ENCODE results near the gene CCDC97.
A peak's percentile ranks its signal among the peaks of the same experiment; 100 is the strongest.

The CCDC97 gene

DNA sequence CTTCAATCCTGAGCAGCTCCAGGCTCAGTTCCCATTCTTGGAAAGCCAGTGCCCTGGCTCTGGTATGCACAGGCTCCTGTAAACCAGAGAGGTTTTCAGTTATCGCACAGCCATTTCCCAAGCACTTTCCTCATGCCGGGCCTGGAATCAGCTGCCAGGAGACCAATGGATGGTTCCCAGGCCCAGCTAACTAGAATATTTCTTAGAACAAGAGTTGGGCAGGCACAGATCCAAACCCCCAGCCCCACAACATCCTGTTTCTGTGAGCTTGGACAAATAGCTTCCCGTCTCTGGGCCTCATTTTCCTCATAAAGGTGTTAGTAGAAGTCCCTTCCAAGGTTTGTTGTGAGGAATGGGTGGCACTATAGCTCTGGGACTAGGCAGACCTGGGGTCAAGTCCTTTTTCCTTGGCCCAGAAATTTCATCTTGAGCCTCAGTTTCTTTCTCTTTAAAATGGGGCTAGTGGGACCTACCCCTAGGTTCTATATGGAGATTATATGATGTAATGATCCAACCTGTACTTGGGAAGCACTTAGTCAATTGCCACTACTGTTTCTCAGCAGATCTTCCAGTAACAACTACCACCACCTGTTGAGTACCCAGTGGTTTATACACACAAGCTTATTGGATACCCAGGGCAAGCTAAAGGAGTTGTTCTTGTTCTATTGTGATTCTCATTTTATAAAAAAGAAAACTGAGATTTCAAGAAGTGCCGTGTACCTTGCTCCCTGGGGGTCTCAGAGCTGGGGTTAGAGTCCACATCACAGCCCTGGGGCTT lies 5.1 kb upstream of the CCDC97 start:
- H3K27ac Mint-ChIP-seq, result peak overlapping the region; percentile 80
- no peaks in the 10 kb centered on the region for H3K9me3 Mint-ChIP-seq
- ATAC-seq (replicated peaks) (no peak), DNase-seq (no peak)
- no peaks in the 10 kb centered on the region for H3K27me3 Mint-ChIP-seq
- H3K4me1 Mint-ChIP-seq, result peaks cover 40 to 69% of the 10 kb centered on the region in 2 donors
- H3K36me3 Mint-ChIP-seq, result peaks cover 44 to 59% of the 10 kb centered on the region in 2 donors
- no peak overlapping the region for H3K4me3 Mint-ChIP-seq

DNA sequence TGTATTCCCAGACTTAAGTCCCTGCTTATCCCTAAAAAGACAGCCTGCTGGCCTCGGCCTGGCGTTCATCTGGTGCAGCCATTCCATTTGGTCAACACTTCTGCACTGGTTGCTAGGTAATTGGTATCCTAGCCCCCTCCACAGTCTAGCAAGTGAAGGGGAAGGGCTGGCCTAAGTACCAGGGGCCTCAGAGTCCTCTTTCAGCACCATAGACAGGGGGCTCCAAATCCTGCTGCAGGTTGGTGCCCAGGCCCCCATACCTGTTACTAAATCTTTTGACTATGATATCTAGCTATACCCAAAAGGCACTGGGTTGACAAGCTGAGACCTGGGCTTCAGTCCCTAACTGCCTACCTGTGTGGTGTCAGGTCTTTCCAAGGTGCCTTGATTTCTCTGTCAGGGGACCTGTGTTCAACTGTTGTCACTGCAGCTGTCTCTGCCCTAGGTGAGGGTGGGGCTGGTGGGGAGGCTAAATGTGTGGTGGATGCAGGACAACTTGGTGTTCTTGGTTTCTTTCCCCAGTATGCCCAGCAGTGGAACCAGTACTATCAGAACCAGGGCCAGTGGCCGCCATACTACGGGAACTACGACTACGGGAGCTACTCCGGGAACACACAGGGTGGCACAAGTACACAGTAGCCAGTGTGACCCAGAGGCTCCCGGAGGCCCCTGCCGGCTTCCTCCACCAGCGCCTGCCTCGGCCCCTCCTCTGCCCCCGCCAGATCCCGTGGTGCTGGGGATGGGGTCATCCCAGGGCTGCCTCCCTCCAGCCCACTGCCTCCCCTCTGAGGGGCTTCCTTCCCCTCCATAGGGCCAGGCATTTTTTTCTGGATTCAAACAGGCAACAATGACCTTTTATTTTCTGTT lies 3.8 kb upstream of the CCDC97 start:
- Mint-ChIP-seq H3K4me1 (peaks cover 41 to 63% of the 10 kb centered on the region in 2 donors), H3K9me3 (no peaks in the 10 kb centered on the region), H3K27ac (peak overlapping the region; percentile 86), H3K4me3 (no peak overlapping the region), H3K36me3 (peaks cover 36 to 59% of the 10 kb centered on the region in 2 donors), H3K27me3 (no peaks in the 10 kb centered on the region)
- ATAC-seq (replicated peaks) (no peak), DNase-seq (no peak)

DNA sequence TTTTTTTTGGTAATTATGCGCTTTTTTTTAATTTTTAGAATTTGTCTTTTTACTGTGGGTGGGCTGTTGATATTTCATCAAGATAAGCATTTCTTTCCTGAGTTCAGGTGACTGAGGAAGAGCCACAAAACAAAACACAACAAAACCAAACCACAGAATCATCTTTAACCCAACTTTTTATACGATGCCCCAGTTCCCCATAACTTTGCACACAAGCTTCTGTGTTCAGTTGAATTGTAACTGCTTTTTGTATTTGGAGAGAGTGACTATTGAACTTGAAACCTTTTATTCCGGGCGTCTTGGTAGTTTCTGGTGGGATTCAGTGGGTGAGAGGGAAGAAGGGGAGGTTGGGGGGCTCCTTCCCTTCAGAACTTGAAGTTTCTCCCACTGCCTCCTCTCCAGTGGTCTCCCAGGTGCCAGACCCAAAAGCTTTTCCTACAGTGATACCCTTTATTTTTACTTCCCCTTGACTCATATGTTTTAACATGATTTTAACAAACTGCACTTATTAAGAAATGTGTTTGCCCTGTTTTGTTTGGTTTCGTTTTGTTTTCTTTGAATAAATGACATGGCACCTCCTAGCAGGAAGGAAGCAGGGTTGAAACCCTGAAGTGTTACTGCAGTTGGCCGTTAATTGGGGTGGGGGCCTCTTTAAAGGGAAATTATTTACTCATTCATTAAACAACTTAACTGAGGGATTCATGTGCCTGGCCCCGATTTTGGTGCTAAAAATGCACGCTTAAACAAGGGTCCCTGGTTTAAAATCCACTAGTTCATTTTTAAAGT lies 2.7 kb upstream of the CCDC97 start:
- no peaks in the 10 kb centered on the region for H3K9me3 Mint-ChIP-seq
- no peak for ATAC-seq (replicated peaks)
- H3K27me3 Mint-ChIP-seq, result no peaks in the 10 kb centered on the region
- H3K36me3 Mint-ChIP-seq, result peaks cover 32 to 57% of the 10 kb centered on the region in 2 donors
- H3K27ac Mint-ChIP-seq, result peak overlapping the region; percentile 99
- no peak for DNase-seq
- peaks cover 37 to 64% of the 10 kb centered on the region in 2 donors for H3K4me1 Mint-ChIP-seq
- peak overlapping the region in 1 of 2 donors; percentile 26 for H3K4me3 Mint-ChIP-seq

DNA sequence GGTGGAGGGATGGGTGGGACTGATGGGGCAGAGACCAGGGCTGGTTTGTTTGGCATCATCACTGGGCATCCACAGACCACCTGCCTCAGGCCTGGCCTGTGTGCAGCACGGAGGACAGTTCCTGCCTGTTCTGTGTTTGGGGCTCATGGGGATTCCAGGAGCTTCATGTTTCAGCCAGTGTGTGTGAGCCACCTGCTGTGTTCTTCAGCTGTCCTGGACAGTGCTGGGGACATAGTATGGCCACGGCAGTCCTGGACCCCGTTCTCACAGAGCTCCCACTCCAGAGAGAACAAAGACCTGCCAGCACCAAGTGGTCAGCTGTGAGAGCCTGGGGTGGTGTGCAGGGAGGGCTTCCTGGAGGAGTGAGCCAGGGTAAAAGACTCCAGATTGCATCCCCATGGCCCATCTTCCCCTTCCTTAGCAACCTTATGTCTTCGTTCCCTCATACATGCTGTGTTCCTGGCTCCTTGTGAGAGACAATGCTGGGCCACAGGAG lies 2.0 kb upstream of the CCDC97 start:
- no peaks in the 10 kb centered on the region for H3K27me3 Mint-ChIP-seq
- H3K9me3 Mint-ChIP-seq, result no peaks in the 10 kb centered on the region
- peaks cover 31 to 60% of the 10 kb centered on the region in 2 donors for H3K36me3 Mint-ChIP-seq
- DNase-seq, result no peak
- peak overlapping the region; percentile 99 for H3K27ac Mint-ChIP-seq
- H3K4me1 Mint-ChIP-seq, result peaks cover 33 to 64% of the 10 kb centered on the region in 2 donors
- peak in 1 of 2 donors; percentile 9 for ATAC-seq (replicated peaks)
- peak overlapping the region; percentile 94 to 99 for H3K4me3 Mint-ChIP-seq

DNA sequence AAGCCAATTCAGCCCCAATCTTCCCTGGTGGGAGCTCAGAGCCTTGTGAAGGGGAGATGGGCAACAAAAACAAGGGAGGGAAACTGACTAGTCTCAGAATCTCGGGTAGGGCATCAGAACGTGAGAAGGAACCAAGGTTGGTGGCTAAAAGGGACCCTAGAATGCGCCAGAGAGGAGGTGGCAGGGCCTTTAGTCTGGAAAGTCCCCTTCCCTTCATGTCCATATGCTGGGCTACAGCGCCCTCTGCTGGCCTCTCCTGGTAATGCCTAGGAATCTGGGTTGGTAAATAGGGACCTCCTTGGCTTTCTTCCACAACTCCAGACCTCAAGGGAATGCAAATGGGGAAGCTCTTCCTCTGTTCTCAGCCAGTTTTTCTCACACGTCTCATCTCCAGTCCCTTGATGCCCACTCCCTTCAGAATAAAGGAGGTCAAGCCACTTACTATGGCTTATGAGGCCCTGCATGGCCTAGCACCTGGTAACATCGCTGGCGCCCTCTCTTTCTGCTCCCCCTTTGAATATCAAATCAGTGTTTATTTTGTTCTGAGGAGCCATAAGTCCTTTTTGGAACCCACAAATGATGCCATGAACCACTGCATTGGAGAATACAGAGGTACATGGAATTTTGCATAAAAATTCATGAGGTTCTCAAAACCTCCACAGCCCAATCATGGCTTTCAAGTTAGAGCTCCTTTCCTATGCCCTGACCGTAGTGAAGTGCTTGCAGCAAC lies 1.4 kb upstream of the CCDC97 start:
- H3K27me3 Mint-ChIP-seq, result no peaks in the 10 kb centered on the region
- no peaks in the 10 kb centered on the region for H3K9me3 Mint-ChIP-seq
- H3K4me1 Mint-ChIP-seq, result peaks cover 38 to 67% of the 10 kb centered on the region in 2 donors
- H3K27ac Mint-ChIP-seq, result peak overlapping the region; percentile 99
- H3K4me3 Mint-ChIP-seq, result peak overlapping the region; percentile 94 to 99
- DNase-seq (peak; percentile 79), ATAC-seq (replicated peaks) (peak; percentile 54 to 58)
- H3K36me3 Mint-ChIP-seq, result peaks cover 33 to 62% of the 10 kb centered on the region in 2 donors

DNA sequence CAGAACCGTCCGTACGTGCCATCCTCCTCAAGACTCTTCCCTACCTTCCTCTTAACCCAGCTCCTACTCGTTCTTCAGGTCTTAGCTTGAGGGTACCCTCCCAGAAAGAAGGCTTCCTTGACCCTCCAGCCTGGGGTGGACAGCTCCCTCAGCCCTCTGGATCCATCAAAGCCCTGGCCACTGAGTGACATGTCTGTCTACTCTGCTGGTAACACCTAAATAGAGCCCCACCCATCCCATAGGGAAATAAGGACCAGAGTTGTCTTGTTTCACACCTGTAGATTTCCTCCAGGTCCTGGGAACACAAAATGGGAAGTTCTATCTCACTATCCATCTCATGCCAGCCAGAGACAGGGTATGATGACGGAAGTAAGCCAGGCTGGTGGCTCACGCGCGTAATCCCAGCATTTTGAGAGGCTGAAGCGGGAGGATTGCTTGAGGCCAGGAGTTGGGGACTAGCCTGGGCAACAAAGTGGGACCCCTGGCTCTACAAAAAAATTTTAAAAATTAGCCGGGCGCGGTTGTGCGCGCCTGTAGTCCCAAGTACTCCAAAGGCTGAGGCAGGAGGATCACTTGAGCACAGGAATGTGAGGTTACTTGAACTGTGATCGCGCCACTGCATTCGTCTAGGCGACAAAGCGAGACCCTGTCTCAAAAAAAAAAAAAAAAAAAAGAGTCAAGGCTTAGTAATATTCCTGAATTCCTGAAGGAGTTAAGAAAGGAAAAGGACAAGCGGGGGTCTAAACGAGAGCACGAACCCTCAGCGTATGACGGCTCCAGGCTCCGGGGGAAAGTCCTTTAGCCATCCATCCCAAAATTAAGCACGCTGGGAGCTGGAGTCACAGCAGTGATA lies 566 bp upstream of the CCDC97 start:
- H3K4me3 Mint-ChIP-seq, result peak overlapping the region; percentile 94 to 99
- H3K27me3 Mint-ChIP-seq, result no peaks in the 10 kb centered on the region
- ATAC-seq (replicated peaks) (peak; percentile 10 to 24), DNase-seq (no peak)
- H3K9me3 Mint-ChIP-seq, result no peaks in the 10 kb centered on the region
- H3K36me3 Mint-ChIP-seq, result peaks cover 27 to 59% of the 10 kb centered on the region in 2 donors
- H3K27ac Mint-ChIP-seq, result peak overlapping the region; percentile 99
- peaks cover 36 to 61% of the 10 kb centered on the region in 2 donors for H3K4me1 Mint-ChIP-seq

DNA sequence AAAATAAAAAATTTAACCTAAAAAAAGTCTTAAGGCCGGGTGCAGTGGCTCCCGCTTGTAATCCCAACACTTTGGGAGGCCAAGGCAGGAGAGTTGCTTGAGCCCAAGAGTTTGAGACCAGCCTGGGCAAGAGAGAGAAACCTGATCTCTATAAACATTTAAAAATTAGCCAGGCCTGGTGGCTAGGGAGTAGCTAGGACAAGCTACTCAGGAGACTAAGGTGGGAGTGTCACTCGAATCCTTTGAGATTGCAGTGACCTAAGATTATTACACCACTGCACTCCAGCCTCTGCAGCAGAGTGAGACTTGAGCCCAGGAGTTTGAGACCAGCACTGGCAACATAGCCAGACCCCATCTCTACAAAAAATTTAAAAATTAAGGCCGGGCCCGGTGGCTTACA lies 1.1 kb downstream of the CCDC97 start:
- H3K36me3 Mint-ChIP-seq, result peaks cover 22 to 50% of the 10 kb centered on the region in 2 donors
- H3K27ac Mint-ChIP-seq, result no peak overlapping the region
- peak overlapping the region; percentile 94 to 99 for H3K4me3 Mint-ChIP-seq
- ATAC-seq (replicated peaks), result no peak
- peaks cover 36 to 61% of the 10 kb centered on the region in 2 donors for H3K4me1 Mint-ChIP-seq
- H3K9me3 Mint-ChIP-seq, result no peaks in the 10 kb centered on the region
- no peaks in the 10 kb centered on the region for H3K27me3 Mint-ChIP-seq
- DNase-seq, result no peak

DNA sequence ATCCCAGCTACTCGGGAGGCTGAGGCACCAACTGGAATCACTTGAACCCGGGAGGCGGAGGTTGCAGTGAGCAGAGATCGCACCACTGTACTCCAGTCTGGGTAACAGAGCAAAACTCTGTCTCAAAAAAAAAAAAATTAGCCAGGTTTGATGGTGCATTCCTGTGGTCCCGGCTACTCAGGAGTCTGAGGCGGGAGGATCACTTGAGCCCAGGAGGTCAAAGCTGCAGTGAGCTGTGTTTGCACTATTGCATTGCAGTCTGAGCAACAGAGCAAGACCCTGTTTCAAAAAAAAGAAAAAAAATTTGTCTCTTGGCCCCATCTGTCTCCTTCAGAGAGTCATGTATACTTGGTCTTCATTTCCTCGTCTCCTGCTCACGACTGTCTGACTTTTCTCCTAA lies 1.6 kb downstream of the CCDC97 start:
- peaks cover 26 to 54% of the 10 kb centered on the region in 2 donors for H3K36me3 Mint-ChIP-seq

DNA sequence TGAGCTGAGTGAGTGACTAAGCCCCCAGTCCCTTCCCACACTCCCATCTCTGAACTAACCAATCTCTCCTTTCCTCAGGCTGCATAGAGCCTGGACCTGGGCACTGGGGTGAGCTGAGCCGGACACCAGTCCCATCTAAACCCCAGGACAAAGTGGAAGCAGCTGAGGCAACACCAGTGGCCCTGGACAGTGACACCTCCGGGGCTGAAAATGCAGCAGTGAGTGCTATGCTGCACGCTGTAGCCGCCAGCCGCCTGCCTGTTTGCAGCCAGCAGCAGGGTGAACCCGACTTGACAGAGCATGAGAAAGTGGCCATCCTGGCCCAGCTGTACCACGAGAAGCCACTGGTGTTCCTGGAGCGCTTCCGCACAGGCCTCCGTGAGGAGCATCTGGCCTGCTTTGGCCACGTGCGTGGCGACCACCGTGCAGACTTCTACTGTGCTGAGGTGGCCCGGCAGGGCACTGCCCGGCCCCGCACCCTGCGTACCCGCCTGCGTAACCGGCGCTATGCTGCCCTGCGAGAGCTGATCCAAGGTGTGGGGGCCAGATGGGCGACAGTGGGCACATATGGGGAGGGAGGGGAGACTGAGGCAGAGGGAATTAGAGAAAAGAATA lies 6.4 kb downstream of the CCDC97 start:
- peaks cover 23 to 47% of the 10 kb centered on the region in 2 donors for H3K4me1 Mint-ChIP-seq
- peaks cover 52 to 71% of the 10 kb centered on the region in 2 donors for H3K36me3 Mint-ChIP-seq
- no peak overlapping the region for H3K4me3 Mint-ChIP-seq
- DNase-seq, result no peak
- H3K27ac Mint-ChIP-seq, result no peak overlapping the region
- no peak for ATAC-seq (replicated peaks)
- no peaks in the 10 kb centered on the region for H3K27me3 Mint-ChIP-seq
- H3K9me3 Mint-ChIP-seq, result no peaks in the 10 kb centered on the region

More for the DNA sequence above, 1.6 kb downstream of the CCDC97 start:
- DNase-seq (no peak), ATAC-seq (replicated peaks) (no peak)
- H3K4me1 Mint-ChIP-seq, result peaks cover 36 to 61% of the 10 kb centered on the region in 2 donors
- peak overlapping the region; percentile 48 for H3K27ac Mint-ChIP-seq
- H3K4me3 Mint-ChIP-seq, result peak overlapping the region; percentile 94 to 99
- no peaks in the 10 kb centered on the region for H3K9me3 Mint-ChIP-seq
- H3K27me3 Mint-ChIP-seq, result no peaks in the 10 kb centered on the region

DNA sequence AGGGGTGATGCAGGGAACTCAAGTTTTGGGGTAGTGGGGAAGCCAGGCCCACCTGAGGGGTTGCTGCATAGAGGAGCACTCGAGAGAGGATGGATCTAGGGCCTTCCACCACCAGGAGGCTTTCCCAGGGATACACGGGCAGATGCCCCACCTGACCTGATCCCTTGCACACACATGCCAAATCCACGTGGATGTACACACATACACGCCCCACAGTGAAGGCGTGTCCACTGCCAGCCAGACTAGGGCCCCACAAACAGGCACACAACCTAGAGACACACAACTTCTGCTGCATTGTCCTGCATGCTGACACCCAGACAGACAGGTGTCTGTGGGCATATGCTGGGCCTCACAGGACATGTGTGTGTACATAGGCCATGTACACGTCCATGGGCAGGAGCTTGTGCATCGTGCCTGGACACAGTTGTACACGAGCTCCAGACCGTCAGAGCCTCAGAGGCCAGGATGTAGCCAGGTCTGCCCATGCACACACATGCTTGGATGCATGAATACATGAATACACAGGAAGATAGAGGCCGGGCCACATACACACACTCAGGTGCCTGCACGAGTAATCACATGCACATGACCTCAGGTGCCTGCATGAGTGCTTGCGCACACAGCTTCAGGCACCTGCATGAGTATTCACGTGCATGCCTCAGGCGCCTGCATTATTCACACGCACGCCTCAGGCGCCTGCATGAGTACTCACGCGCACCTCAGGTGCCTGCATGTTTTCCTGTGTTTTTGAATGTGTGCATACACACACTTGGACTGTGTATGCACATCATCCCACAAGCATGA lies 8.9 kb downstream of the CCDC97 start:
- Mint-ChIP-seq H3K27me3 (no peaks in the 10 kb centered on the region), H3K4me3 (no peak overlapping the region), H3K27ac (peak overlapping the region; percentile 67), H3K36me3 (peaks cover 46 to 64% of the 10 kb centered on the region in 2 donors), H3K4me1 (peaks cover 29 to 49% of the 10 kb centered on the region in 2 donors), H3K9me3 (no peaks in the 10 kb centered on the region)
- no peak for DNase-seq
- no peak for ATAC-seq (replicated peaks)

DNA sequence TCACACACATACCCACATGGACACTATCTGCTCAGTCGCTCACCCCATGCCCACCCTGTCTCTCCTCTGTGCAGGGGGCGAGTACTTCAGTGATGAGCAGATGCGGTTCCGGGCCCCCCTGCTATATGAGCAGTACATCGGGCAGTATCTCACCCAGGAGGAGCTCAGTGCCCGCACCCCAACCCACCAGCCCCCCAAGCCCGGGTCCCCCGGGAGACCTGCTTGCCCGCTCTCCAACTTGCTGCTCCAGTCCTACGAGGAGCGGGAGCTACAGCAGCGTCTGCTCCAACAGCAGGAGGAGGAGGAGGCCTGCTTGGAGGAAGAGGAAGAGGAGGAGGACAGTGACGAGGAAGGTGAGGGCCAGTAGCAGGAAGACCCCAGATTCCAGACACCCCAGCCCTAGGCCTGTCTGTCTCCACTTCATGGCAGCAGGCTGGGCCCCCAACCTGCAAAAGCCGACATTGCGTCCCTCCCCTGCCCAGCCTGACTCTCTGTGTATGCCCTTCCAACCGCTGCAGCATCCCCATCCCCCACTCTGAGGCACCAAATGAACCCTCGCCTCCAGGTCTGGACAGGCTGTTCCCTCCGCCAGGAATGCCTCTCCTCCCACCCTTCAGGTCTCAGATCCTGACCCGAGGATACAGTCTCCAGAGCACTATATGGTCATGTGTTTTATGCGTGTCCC lies 9.7 kb downstream of the CCDC97 start:
- Mint-ChIP-seq H3K4me3 (peak overlapping the region in 1 of 2 donors; percentile 21), H3K36me3 (peaks cover 46 to 69% of the 10 kb centered on the region in 2 donors), H3K27ac (peak overlapping the region; percentile 71)

More for the DNA sequence above, 9.7 kb downstream of the CCDC97 start:
- no peak for ATAC-seq (replicated peaks)
- Mint-ChIP-seq H3K27me3 (no peaks in the 10 kb centered on the region), H3K9me3 (no peaks in the 10 kb centered on the region), H3K4me1 (peaks cover 36 to 56% of the 10 kb centered on the region in 2 donors)
- no peak for DNase-seq

All from stimulated activated naive B cell treated with anti-CD40 and anti-IgM and Interleukin-4, amounts not matched to agents 10 μg/mL and 1 μg/mL and 100 μg/mL, for 72 hours (primary cell).